Measurements from ENCODE around the gene EGR4.

EGR4 gene

DNA sequence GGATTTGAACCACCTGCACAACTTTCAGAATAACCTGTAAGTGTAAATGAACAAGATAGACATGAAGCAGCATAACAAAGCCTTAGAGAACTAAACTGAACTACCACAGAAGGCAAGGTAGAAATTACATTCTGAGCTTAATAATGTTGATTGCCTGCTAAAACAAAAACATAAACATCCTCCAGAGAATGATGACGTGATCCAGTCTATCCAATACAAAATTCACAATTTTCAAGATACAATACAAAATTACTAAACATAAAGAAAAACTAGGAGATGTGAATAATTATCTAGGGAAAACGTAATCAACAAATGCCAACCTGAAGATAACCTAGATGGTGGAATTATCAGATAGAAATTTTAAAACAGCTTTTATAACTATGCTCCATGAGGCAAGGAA, 40.7 kb upstream of the EGR4 start:
- TF ChIP-seq CTCF (IDR thresholded peaks at IDR 0.05; ENCODE audit: low read depth, low read length) (no peak), MAX (IDR thresholded peaks at IDR 0.05; ENCODE audit: low read depth, low read length) (no peak), MYC (IDR thresholded peaks at IDR 0.05; ENCODE audit: low read depth, low read length) (no peak), POLR2A (IDR thresholded peaks at IDR 0.05; ENCODE audit: extremely low read depth, insufficient read length) (no peak)
- H3K4me3 ChIP-seq (ENCODE audit: low read depth, low read length) = no peak overlapping the region

GRCh38 chr2:73333564-73333963, 40.2 kb upstream of the EGR4 start:
- no peak for DNase-seq (ENCODE audit: low read depth)
- no peak for TF ChIP-seq CTCF (IDR thresholded peaks at IDR 0.05; ENCODE audit: low read depth, low read length)
- no peak for TF ChIP-seq MAX (IDR thresholded peaks at IDR 0.05; ENCODE audit: low read depth, low read length)
- no peak for TF ChIP-seq POLR2A (IDR thresholded peaks at IDR 0.05; ENCODE audit: extremely low read depth, insufficient read length)
- no peak for TF ChIP-seq MYC (IDR thresholded peaks at IDR 0.05; ENCODE audit: low read depth, low read length)
- no peak overlapping the region for H3K4me3 ChIP-seq (ENCODE audit: low read depth, low read length)

More for the DNA sequence above, 40.7 kb upstream of the EGR4 start:
- DNase-seq (ENCODE audit: low read depth) = no peak

GRCh38 chr2:73324126-73324725, 30.9 kb upstream of the EGR4 start:
- DNase-seq (ENCODE audit: low read depth) = no peak
- TF ChIP-seq MAX (IDR thresholded peaks at IDR 0.05; ENCODE audit: low read depth, low read length) = no peak

DNA sequence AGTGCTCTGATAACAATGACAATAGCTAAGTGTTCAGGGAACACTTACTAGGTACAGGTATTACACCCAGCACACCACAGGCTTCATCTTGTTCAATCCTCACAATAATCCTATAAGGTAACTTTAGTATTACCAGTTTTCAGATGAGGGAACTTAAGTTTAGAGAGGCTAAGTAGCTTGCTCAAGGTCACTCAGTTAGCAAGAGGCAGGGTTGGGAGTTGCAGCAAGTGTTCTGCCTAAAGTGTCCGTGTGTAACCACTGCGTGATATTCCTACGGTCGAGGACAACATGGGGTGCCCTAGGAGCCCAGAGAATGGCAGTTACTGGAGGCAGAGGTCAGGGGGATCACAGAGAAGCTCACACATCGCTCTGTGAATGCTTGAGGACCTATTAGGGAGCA, 30.2 kb upstream of the EGR4 start:
- TF ChIP-seq CTCF (IDR thresholded peaks at IDR 0.05; ENCODE audit: low read depth, low read length) (no peak), POLR2A (IDR thresholded peaks at IDR 0.05; ENCODE audit: extremely low read depth, insufficient read length) (no peak), MYC (IDR thresholded peaks at IDR 0.05; ENCODE audit: low read depth, low read length) (no peak)
- H3K4me3 ChIP-seq (ENCODE audit: low read depth, low read length) = no peak overlapping the region
- DNase-seq (ENCODE audit: low read depth) = no peak

More at GRCh38 chr2:73324126-73324725, 30.9 kb upstream of the EGR4 start:
- no peak overlapping the region for H3K4me3 ChIP-seq (ENCODE audit: low read depth, low read length)

DNA sequence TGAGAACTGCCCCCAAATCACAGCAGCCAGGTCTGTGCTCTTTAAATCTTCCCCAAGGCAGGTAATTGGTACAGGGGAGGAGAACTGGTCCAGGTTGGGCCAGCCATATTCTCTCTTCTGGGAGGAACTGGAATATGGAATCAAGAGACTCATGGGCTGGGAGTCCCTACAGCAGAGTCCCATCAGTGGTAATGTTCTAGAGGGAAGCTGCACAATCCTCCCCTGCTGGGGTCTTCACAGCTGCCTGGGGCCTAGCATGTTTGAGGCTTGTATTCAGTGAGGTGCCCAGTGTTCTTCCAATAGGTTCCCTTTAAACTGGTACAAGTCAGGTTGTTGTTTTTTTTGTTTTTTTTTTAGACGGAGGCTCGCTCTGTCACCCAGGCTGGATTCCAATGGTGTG, 21.1 kb upstream of the EGR4 start:
- no peak for DNase-seq (ENCODE audit: low read depth)
- TF ChIP-seq CTCF (IDR thresholded peaks at IDR 0.05; ENCODE audit: low read depth, low read length) = no peak
- TF ChIP-seq POLR2A (IDR thresholded peaks at IDR 0.05; ENCODE audit: extremely low read depth, insufficient read length) = no peak
- TF ChIP-seq MYC (IDR thresholded peaks at IDR 0.05; ENCODE audit: low read depth, low read length) = no peak
- no peak overlapping the region for H3K4me3 ChIP-seq (ENCODE audit: low read depth, low read length)

DNA sequence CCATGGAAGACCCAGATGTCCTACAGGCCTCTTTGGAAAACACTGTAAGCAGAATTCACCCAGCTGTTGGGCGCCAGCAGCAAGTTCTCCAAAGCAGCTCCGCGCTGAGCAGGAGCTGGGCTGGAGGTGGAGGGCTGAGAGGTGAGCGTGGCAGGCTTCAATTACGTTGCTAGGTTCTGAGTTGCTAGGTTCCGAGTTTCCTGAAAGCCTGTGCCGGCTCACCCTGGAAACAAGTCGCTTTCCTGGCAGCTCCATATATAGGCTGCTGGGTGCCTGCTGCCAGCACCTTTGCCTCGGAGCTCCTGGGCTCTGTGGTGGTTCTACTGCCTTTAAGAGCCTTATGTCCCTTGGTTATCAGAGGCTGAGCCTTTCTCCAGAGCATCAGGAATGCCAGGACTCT, 14.4 kb upstream of the EGR4 start:
- no peak overlapping the region for H3K4me3 ChIP-seq (ENCODE audit: low read depth, low read length)
- TF ChIP-seq MAX (IDR thresholded peaks at IDR 0.05; ENCODE audit: low read depth, low read length) = no peak
- no peak for TF ChIP-seq MYC (IDR thresholded peaks at IDR 0.05; ENCODE audit: low read depth, low read length)
- no peak for TF ChIP-seq POLR2A (IDR thresholded peaks at IDR 0.05; ENCODE audit: extremely low read depth, insufficient read length)
- no peak for TF ChIP-seq CTCF (IDR thresholded peaks at IDR 0.05; ENCODE audit: low read depth, low read length)
- no peak for DNase-seq (ENCODE audit: low read depth)
